SK-N-SH (cell line): ENCODE measurements around the gene TSC22D1. TPM values are rescaled to one million over a fixed set of nuclear protein-coding genes. Genes with fewer than 3 reads are reported as not detected.

Source experiments
- CTCF ChIA-PET: fragments of 300-600, 350-600 bp; formaldehyde crosslinking; extraction: SDS; loops from one replicate; lab custom pipeline; 2021; lab: Yijun Ruan, JAX
- POLR2A ChIA-PET: fragments of 350-600 bp; sonication (Branson Sonifier 250); formaldehyde crosslinking; extraction: SDS; loops from one replicate; lab custom pipeline; 2020; ENCODE audit warnings: antibody characterized with exemption, inconsistent platforms; lab: Yijun Ruan, JAX
- DNase-seq: peaks from one replicate; pipeline ENCODE4 v3.0.0; 2012
- H2AFZ ChIP-seq: fragments of 200-600 bp; sonication (generic); 2 replicates; pipeline ENCODE4 v1.8.1; 2016; ENCODE audit warnings: antibody characterized with exemption, mild to moderate bottlenecking, low read depth
- H3F3A ChIP-seq: fragments of 200-600 bp; sonication (generic); replicated peaks from 2 replicates; pipeline ENCODE3; 2016; ENCODE audit warnings: antibody characterized with exemption, mild to moderate bottlenecking; ENCODE audit not compliant: insufficient read depth
- H3K27ac ChIP-seq, 2 experiments: fragments of 200-500 bp in 1 of 2; fragments of 200-600 bp in 1 of 2; sonication (Bioruptor generic) in 1 of 2; sonication (generic), shearing (Covaris generic) in 1 of 2; 2 replicates each; pipeline versions ENCODE4 v1.5.1 to v1.6.1; 2014 to 2016; ENCODE audit warnings: low read depth in 2 of 2, inconsistent platforms in 1 of 2, low read length in 1 of 2, mild to moderate bottlenecking in 1 of 2, mixed read lengths in 1 of 2
- H3K27me3 ChIP-seq: fragments of 200-600 bp; sonication (generic), shearing (Covaris generic); 2 replicates; pipeline ENCODE4 v1.6.1; 2016; ENCODE audit warnings: mixed run types; ENCODE audit not compliant: insufficient read depth
- H3K36me3 ChIP-seq, 2 experiments: fragments of 200-500 bp in 1 of 2; fragments of 200-600 bp in 1 of 2; sonication (Bioruptor generic) in 1 of 2; sonication (generic) in 1 of 2; replicated peaks in 1 of 2; 2 replicates each; pipeline versions ENCODE3 to v1.5.1; 2014 to 2016; ENCODE audit warnings: low read length in 1 of 2, mild to moderate bottlenecking in 1 of 2; ENCODE audit not compliant: insufficient read depth in 2 of 2, control insufficient read depth in 1 of 2
- H3K4me1 ChIP-seq, 2 experiments: fragments of 200-500 bp in 1 of 2; fragments of 200-600 bp in 1 of 2; sonication (Bioruptor generic) in 1 of 2; sonication (generic), shearing (Covaris generic) in 1 of 2; 2 replicates each; pipeline versions ENCODE4 v1.5.1 to v1.6.1; 2014 to 2016; ENCODE audit warnings: low read depth in 1 of 2, low read length in 1 of 2, mixed run types in 1 of 2; ENCODE audit not compliant: insufficient read depth in 2 of 2, control insufficient read depth in 1 of 2
- H3K4me2 ChIP-seq: fragments of 200-600 bp; sonication (generic), shearing (Covaris generic); 2 replicates; pipeline ENCODE4 v1.6.1; 2017; ENCODE audit warnings: mixed run types
- H3K4me3 ChIP-seq, 2 experiments: fragments of 200-500 bp in 1 of 2; fragments of 200-600 bp in 1 of 2; sonication (Bioruptor generic) in 1 of 2; sonication (generic), shearing (Covaris generic) in 1 of 2; 2 replicates each; pipeline versions ENCODE4 v1.5.1 to v1.8.1; 2014 to 2016; ENCODE audit warnings: low read depth in 2 of 2, inconsistent platforms in 1 of 2, low read length in 1 of 2, mild to moderate bottlenecking in 1 of 2, mixed read lengths in 1 of 2, moderate library complexity in 1 of 2
- H3K79me2 ChIP-seq: fragments of 200-600 bp; sonication (generic); 2 replicates; pipeline ENCODE4 v1.8.1; 2017; ENCODE audit warnings: mild to moderate bottlenecking; ENCODE audit not compliant: insufficient read depth
- H3K9ac ChIP-seq: fragments of 200-600 bp; sonication (generic); 2 replicates; pipeline ENCODE4 v1.6.1; 2017; ENCODE audit warnings: mixed run types
- H3K9me2 ChIP-seq: fragments of 200-600 bp; sonication (generic); 2 replicates; pipeline ENCODE4 v1.6.1; 2017; ENCODE audit warnings: mixed run types
- H3K9me3 ChIP-seq: fragments of 200-600 bp; sonication (generic); 2 replicates; pipeline ENCODE4 v1.6.1; 2017; ENCODE audit warnings: mixed run types, mild to moderate bottlenecking, moderate library complexity
- H4K20me1 ChIP-seq: fragments of 200-600 bp; sonication (generic); 2 replicates; pipeline ENCODE4 v1.6.1; 2017; ENCODE audit warnings: mild to moderate bottlenecking, mixed run types; ENCODE audit not compliant: insufficient read depth
- CHD2 ChIP-seq: fragments of 150-350 bp; IDR thresholded peaks from 2 replicates; pipeline ENCODE4 v1.6.1; 2018; ENCODE audit warnings: low read length; ENCODE audit not compliant: partially characterized antibody
- EZH2phosphoT487 ChIP-seq: fragments of 200-600 bp; sonication (generic); IDR thresholded peaks from 2 replicates; pipeline ENCODE4 v1.6.1; 2017; ENCODE audit warnings: low read depth, mixed run types, mild to moderate bottlenecking, antibody characterized with exemption, moderate library complexity, borderline replicate concordance
- FOXM1 ChIP-seq: IDR thresholded peaks from 2 replicates; pipeline ENCODE4 v1.4.0; 2012; ENCODE audit warnings: low read depth, mild to moderate bottlenecking
- JUND ChIP-seq: IDR thresholded peaks from 2 replicates; pipeline ENCODE4 v1.4.0; 2012
- MEF2A ChIP-seq: IDR thresholded peaks from 2 replicates; pipeline ENCODE4 v1.4.0; 2012; ENCODE audit warnings: low read depth, borderline replicate concordance
- MXI1 ChIP-seq: IDR thresholded peaks from 2 replicates; pipeline ENCODE4 v1.6.1; 2012; ENCODE audit warnings: mild to moderate bottlenecking, low read depth, low read length, improper control_type of control experiment
- NRF1 ChIP-seq: IDR thresholded peaks from 2 replicates; pipeline ENCODE4 v1.6.1; 2012; ENCODE audit warnings: low read depth, mild to moderate bottlenecking, low read length
- POLR2AphosphoS5 ChIP-seq: IDR thresholded peaks from 2 replicates; pipeline ENCODE4 v1.6.1; 2012; ENCODE audit warnings: low read depth, low read length
- RFX5 ChIP-seq: IDR thresholded peaks from 2 replicates; pipeline ENCODE4 v1.6.1; 2012; ENCODE audit warnings: mild to moderate bottlenecking, improper control_type of control experiment, low read length
- RXRA ChIP-seq: IDR thresholded peaks from 2 replicates; pipeline ENCODE4 v1.4.0; 2012; ENCODE audit warnings: low read depth, mild to moderate bottlenecking, borderline replicate concordance
- SIN3A ChIP-seq: IDR thresholded peaks from 2 replicates; pipeline ENCODE4 v1.6.1; 2012; ENCODE audit warnings: low read depth, mild to moderate bottlenecking, low read length, moderate library complexity, borderline replicate concordance
- YY1 ChIP-seq: IDR thresholded peaks from 2 replicates; pipeline ENCODE4 v1.4.0; 2012; ENCODE audit warnings: low read depth, mild to moderate bottlenecking
- WGBS: methylation state at CpG from one replicate; pipeline ENCODE4 v1.1.6; 2017; ENCODE audit warnings: low lambda C conversion rate; 5-methylcytosine and 5-hydroxymethylcytosine counted together
- polyA plus RNA-seq, 3 experiments: library from polyadenylated mRNA; depleted of rRNA; stranded (reverse); fragments of >200 nt; gene quantifications; 2 replicates each; pipeline ENCODE4 v1.2.3, GENCODE V29; 2012
- TF ChIP-seq, protein P1 (sequence below): fragments of 200-600 bp; sonication (generic); IDR thresholded peaks from 2 replicates; pipeline ENCODE4 v1.6.1; 2017; ENCODE audit warnings: antibody characterized with exemption, mild to moderate bottlenecking, moderate library complexity
- TF ChIP-seq, protein P2 (sequence below): IDR thresholded peaks from 2 replicates; pipeline ENCODE4 v1.4.0; 2012; ENCODE audit warnings: low read depth, borderline replicate concordance
- TF ChIP-seq, protein P3 (sequence below): IDR thresholded peaks from 2 replicates; pipeline ENCODE4; 2012
- TF ChIP-seq, protein P4 (sequence below): IDR thresholded peaks from 2 replicates; pipeline ENCODE4 v1.4.0; 2012; ENCODE audit warnings: low read depth
- TF ChIP-seq, protein P5 (sequence below): fragments of 150-350 bp; IDR thresholded peaks from 2 replicates; pipeline ENCODE4 v1.6.1; 2016; ENCODE audit warnings: mild to moderate bottlenecking, low read depth, low read length

Gene TSC22D1
- polyA plus RNA-seq, 1 of the 3 experiments (the other 2 are of a cell fraction) = 137 TPM

DNA sequence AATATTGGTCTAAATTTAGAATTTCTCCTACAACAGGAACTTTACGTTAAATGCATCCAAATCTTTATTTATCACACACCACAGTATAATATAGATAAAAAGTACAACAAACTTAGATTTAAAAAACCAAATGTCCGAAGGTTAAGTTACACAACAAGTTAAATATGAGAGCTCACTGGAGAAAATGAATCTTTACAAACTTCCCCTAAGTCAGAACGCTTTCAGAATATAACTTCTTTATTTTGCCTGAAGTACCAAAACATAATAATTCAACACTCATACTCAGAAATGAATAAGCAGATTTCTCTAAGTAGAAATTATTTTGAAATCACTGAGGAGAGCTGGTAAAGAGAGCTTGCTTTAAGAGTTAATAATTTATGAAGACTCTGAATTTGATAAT, 33.8 kb downstream of the TSC22D1 start:
- Histone ChIP-seq H2AFZ (no peak overlapping the region), H3K27ac (no peak overlapping the region), H3K36me3 (peaks cover 26 to 31% of the 10 kb centered on the region in 2 experiments), H3K79me2 (peaks cover 80% of the 10 kb centered on the region), H3K4me1 (peaks cover 0 to 5% of the 10 kb centered on the region in 2 experiments; a peak in 2 of 4 replicates), H3F3A (peaks cover 14% of the 10 kb centered on the region), H3K9ac (no peak overlapping the region), H3K27me3 (no peaks in the 10 kb centered on the region), H3K4me2 (no peak overlapping the region; the same call in 1 of the 2 replicates), H3K4me3 (no peak overlapping the region), H3K9me2 (no peaks in the 10 kb centered on the region), H4K20me1 (peaks cover 31% of the 10 kb centered on the region; the same call in 1 of the 2 replicates), H3K9me3 (no peaks in the 10 kb centered on the region)
- no peak for DNase-seq
- TF ChIP-seq FOXM1 = no peak
- TF ChIP-seq, protein P1, sequence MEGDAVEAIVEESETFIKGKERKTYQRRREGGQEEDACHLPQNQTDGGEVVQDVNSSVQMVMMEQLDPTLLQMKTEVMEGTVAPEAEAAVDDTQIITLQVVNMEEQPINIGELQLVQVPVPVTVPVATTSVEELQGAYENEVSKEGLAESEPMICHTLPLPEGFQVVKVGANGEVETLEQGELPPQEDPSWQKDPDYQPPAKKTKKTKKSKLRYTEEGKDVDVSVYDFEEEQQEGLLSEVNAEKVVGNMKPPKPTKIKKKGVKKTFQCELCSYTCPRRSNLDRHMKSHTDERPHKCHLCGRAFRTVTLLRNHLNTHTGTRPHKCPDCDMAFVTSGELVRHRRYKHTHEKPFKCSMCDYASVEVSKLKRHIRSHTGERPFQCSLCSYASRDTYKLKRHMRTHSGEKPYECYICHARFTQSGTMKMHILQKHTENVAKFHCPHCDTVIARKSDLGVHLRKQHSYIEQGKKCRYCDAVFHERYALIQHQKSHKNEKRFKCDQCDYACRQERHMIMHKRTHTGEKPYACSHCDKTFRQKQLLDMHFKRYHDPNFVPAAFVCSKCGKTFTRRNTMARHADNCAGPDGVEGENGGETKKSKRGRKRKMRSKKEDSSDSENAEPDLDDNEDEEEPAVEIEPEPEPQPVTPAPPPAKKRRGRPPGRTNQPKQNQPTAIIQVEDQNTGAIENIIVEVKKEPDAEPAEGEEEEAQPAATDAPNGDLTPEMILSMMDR = no peak
- ChIA-PET POLR2A (no interaction called here), CTCF (interaction anchor here (1.1 kb wide), 1 partner anchor 11 kb away, joined by 3 read pairs; no protein-coding TSS in a partner anchor)
- WGBS = 97% methylated on average over 3 of the region's 3 CpGs

DNA sequence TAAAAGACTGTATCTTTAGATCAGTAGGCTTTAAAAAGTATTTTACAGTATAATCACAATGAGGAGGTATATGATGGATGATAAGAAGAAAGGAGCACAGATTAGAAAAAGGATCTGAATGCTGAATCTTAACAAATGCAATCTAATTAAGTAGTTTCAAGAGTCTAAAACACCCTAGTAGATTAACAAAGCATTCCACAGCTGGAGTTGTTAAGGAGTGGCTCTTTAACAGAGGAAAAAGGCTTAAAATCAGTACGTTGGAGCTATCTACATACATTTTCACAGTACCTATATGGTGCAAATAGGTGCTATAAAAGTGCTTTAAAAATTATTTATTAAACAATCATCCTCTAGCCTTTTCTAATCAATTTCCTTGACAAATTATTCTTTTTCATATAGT, 34.5 kb downstream of the TSC22D1 start:
- peaks cover 29 to 35% of the 10 kb centered on the region in 2 experiments for H3K36me3 ChIP-seq
- ChIA-PET POLR2A (no interaction called here), CTCF (interaction anchor here (1.6 kb wide), 1 partner anchor 32 kb away, joined by 6 read pairs; no protein-coding TSS in a partner anchor)
- no peaks in the 10 kb centered on the region for H3K9me3 ChIP-seq
- peaks cover 0 to 8% of the 10 kb centered on the region in 2 experiments; a peak in 2 of 4 replicates for H3K4me1 ChIP-seq
- H3K79me2 ChIP-seq = peaks cover 73% of the 10 kb centered on the region
- no peak for DNase-seq
- no peak overlapping the region for H3K4me2 ChIP-seq
- WGBS = 71% methylated on average over 1 of the region's 1 CpG
- no peaks in the 10 kb centered on the region for H3K9me2 ChIP-seq
- no peaks in the 10 kb centered on the region for H3K27me3 ChIP-seq
- H3F3A ChIP-seq = peaks cover 14% of the 10 kb centered on the region
- H2AFZ ChIP-seq = no peak overlapping the region
- H3K9ac ChIP-seq = no peak overlapping the region
- H3K4me3 ChIP-seq = no peak overlapping the region
- H3K27ac ChIP-seq = no peak overlapping the region; a peak in 1 of 4 replicates
- H4K20me1 ChIP-seq = peaks cover 23% of the 10 kb centered on the region; the same call in 1 of the 2 replicates
- TF ChIP-seq RXRA (no peak), EZH2phosphoT487 (no peak), MEF2A (no peak), FOXM1 (no peak), POLR2AphosphoS5 (no peak), RFX5 (no peak), MXI1 (no peak), NRF1 (no peak), SIN3A (no peak), JUND (no peak), YY1 (no peak), CHD2 (no peak)
- TF ChIP-seq, protein P1 = no peak
- TF ChIP-seq, protein P2, sequence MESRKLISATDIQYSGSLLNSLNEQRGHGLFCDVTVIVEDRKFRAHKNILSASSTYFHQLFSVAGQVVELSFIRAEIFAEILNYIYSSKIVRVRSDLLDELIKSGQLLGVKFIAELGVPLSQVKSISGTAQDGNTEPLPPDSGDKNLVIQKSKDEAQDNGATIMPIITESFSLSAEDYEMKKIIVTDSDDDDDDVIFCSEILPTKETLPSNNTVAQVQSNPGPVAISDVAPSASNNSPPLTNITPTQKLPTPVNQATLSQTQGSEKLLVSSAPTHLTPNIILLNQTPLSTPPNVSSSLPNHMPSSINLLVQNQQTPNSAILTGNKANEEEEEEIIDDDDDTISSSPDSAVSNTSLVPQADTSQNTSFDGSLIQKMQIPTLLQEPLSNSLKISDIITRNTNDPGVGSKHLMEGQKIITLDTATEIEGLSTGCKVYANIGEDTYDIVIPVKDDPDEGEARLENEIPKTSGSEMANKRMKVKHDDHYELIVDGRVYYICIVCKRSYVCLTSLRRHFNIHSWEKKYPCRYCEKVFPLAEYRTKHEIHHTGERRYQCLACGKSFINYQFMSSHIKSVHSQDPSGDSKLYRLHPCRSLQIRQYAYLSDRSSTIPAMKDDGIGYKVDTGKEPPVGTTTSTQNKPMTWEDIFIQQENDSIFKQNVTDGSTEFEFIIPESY = no peak
- TF ChIP-seq, protein P3, sequence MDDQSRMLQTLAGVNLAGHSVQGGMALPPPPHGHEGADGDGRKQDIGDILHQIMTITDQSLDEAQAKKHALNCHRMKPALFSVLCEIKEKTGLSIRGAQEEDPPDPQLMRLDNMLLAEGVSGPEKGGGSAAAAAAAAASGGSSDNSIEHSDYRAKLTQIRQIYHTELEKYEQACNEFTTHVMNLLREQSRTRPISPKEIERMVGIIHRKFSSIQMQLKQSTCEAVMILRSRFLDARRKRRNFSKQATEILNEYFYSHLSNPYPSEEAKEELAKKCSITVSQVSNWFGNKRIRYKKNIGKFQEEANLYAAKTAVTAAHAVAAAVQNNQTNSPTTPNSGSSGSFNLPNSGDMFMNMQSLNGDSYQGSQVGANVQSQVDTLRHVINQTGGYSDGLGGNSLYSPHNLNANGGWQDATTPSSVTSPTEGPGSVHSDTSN = no peak
- TF ChIP-seq, protein P4, sequence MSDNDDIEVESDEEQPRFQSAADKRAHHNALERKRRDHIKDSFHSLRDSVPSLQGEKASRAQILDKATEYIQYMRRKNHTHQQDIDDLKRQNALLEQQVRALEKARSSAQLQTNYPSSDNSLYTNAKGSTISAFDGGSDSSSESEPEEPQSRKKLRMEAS = no peak
- TF ChIP-seq, protein P5, sequence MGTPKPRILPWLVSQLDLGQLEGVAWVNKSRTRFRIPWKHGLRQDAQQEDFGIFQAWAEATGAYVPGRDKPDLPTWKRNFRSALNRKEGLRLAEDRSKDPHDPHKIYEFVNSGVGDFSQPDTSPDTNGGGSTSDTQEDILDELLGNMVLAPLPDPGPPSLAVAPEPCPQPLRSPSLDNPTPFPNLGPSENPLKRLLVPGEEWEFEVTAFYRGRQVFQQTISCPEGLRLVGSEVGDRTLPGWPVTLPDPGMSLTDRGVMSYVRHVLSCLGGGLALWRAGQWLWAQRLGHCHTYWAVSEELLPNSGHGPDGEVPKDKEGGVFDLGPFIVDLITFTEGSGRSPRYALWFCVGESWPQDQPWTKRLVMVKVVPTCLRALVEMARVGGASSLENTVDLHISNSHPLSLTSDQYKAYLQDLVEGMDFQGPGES = no peak
